ENCODE measurements around the gene PPP4R4. TPM values are rescaled to one million over a fixed set of nuclear protein-coding genes. Genes with fewer than 3 reads are reported as not detected.

PPP4R4 gene, protein sequence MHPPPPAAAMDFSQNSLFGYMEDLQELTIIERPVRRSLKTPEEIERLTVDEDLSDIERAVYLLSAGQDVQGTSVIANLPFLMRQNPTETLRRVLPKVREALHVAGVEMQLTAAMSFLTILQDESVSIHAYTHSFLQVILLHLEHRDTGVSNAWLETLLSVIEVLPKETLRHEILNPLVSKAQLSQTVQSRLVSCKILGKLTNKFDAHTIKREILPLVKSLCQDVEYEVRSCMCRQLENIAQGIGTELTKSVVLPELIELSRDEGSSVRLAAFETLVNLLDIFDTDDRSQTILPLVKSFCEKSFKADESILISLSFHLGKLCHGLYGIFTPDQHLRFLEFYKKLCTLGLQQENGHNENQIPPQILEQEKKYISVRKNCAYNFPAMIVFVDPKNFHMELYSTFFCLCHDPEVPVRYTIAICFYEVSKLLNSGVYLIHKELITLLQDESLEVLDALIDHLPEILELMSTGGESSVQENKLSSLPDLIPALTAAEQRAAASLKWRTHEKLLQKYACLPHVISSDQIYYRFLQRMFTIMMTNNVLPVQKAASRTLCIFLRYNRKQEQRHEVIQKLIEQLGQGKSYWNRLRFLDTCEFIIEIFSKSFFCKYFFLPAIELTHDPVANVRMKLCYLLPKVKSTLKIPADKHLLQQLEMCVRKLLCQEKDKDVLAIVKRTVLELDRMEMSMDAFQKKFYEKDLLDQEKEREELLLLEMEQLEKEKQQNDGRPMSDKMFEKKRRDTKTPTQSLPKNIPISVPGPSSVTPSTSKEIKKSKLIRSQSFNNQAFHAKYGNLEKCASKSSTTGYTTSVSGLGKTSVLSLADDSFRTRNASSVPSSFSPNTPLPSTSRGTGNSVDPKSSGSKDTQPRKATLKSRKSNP
- polyA plus RNA-seq (2012; ENCODE audit: insufficient read depth, insufficient read length, low read depth): not detected

DNA sequence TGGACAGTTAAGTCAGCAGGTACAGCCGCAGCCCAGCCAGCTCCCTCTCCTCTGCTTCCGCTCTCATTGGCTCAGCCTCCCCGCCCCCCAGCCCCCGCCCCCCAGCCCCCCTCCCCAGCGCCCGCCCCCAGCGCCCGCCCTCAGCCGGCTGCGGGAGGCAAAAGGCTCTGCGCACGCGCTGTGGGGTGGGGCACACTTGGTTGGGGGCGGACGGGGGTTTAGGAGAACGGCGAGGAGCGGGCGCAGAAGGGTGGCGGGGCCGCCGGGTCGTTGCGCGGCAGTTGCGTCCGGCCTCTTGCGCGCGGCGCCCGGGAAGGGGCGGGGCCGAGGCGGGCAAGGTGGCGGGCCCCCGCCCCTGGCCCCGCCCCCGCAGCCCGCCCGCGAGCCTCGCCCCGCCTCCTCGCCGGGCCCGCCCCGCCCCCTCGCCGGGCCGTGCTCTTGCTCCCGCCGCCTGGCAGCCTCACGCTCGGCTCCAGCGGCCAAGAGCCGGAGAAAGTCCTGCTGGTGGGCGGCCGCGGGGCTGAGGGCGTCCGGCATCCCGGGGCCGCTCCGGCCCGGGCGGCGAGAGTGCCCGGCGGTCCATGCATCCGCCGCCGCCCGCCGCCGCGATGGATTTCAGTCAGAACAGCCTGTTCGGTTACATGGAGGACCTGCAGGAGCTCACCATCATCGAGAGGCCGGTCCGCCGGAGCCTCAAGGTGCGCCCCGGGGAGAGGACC is at the start of gene PPP4R4:
TSS of gene PPP4R4 (plus strand) at position 438 of the 719 bp plus-strand sequence. CDS start at position 582, 144 bp downstream.
- TF ChIP-seq, protein P1, sequence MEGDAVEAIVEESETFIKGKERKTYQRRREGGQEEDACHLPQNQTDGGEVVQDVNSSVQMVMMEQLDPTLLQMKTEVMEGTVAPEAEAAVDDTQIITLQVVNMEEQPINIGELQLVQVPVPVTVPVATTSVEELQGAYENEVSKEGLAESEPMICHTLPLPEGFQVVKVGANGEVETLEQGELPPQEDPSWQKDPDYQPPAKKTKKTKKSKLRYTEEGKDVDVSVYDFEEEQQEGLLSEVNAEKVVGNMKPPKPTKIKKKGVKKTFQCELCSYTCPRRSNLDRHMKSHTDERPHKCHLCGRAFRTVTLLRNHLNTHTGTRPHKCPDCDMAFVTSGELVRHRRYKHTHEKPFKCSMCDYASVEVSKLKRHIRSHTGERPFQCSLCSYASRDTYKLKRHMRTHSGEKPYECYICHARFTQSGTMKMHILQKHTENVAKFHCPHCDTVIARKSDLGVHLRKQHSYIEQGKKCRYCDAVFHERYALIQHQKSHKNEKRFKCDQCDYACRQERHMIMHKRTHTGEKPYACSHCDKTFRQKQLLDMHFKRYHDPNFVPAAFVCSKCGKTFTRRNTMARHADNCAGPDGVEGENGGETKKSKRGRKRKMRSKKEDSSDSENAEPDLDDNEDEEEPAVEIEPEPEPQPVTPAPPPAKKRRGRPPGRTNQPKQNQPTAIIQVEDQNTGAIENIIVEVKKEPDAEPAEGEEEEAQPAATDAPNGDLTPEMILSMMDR (IDR thresholded peaks at IDR 0.05; ENCODE audit: low read depth, low read length): no peak
- H3K4me1 ChIP-seq: peaks cover 8% of the 10 kb centered on the region

DNA sequence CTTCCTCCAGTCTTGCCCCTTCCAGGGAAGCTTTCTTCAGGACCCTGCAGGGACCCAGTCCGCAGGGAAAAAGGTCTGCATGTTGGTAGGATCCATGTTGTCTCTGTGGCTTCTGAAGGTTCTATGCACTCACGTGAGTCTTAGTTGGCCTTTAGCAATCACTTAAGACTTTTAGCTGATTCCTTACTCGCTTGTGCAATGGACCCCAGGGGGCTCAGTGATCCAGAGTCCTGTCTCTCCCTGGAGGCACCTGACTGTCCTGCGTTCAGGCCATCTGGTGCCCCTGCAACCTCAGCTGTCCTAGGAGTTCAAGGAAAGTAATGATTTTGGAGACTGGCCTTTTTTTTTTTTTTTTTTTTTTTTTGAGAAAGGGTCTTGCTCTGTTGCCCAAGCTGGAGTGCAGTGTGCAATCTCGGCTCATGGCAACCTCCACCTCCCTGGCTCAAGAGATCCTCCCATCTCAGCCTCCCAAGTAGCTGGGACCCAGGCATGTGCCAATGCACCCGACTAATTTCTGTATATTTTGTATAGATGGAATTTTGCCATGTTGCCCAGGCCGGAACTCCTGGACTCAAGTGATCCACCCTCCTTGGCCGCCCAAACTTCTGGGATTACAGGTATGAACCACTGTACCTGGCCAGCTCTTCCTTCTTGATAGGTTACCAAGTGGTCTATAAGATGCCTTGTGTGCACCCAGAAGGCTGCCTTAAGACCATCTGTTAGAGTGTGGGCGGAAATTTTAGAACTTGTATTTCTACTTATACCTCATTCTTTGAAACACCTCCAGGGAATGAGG is 49.3 kb upstream of the PPP4R4 start:
- Histone ChIP-seq H3K9me3 (no peaks in the 10 kb centered on the region), H3K36me3 (no peaks in the 10 kb centered on the region), H3K4me1 (no peaks in the 10 kb centered on the region), H3K4me3 (ENCODE audit: low read depth, low read length) (no peak overlapping the region), H3K27me3 (no peaks in the 10 kb centered on the region)
- TF ChIP-seq, protein P1 (IDR thresholded peaks at IDR 0.05; ENCODE audit: low read depth, low read length): no peak
- no peak for DNase-seq

More for the DNA sequence above, at the start of gene PPP4R4:
- DNase-seq: peak; percentile 97
- H3K36me3 ChIP-seq: no peaks in the 10 kb centered on the region
- H3K9me3 ChIP-seq: no peaks in the 10 kb centered on the region
- peaks cover 72% of the 10 kb centered on the region for H3K27me3 ChIP-seq
- H3K4me3 ChIP-seq (ENCODE audit: low read depth, low read length): peak within 1 kb of the TSS; percentile 60

DNA sequence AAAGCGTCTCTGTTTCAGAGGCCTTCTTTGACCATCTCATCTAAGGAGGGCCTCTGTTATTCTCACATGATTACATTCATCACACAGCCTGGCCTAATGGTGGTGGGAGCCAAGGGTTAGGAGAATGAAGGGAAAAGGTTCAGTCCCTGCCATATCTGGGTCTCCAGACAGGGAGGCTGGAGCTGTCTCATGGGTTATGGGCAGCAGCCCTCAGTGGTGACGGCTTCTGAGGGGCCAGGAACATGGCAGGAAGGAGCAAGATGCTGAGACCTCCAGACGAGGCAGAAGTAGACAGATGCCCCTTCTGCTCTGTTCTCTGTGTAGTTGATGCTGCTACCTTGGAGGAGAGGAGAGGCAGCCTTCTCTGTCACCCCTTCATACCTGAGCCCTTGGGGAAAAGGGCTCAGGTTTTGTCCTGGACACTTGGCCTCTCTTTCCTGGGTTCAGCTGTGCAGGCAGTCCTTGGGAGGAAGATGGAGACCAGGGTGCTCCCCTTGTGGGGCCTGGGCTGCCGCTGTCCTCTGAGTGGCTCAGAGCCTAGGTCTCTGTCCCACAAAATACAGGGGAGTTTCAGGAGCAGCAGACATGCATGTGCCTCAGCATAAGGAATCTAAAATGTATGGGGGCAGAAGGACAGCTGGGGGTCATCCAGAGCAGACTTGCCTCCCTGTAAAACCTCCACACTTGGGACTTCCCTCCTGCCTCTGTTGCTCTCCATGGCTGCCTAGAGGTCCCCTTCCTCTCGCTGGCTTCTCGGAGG is 48.3 kb upstream of the PPP4R4 start:
- no peaks in the 10 kb centered on the region for H3K36me3 ChIP-seq
- no peak for DNase-seq
- no peaks in the 10 kb centered on the region for H3K4me1 ChIP-seq
- no peak overlapping the region for H3K4me3 ChIP-seq (ENCODE audit: low read depth, low read length)
- H3K27me3 ChIP-seq: no peaks in the 10 kb centered on the region
- TF ChIP-seq, protein P1 (IDR thresholded peaks at IDR 0.05; ENCODE audit: low read depth, low read length): no peak
- no peaks in the 10 kb centered on the region for H3K9me3 ChIP-seq

DNA sequence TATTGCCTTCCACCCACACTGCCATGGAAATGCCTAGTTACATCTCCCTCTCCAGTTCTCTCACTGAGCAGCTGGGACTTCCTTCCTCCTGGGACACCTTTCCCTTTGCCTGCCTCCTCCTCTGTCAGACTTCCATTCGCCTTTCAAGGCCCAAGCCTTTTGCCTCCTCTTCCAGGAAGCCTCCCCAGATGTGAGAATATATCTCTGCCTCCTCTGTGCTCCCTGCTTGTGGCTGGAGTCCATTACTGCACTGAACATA is 47.8 kb upstream of the PPP4R4 start:
- no peaks in the 10 kb centered on the region for H3K36me3 ChIP-seq
- TF ChIP-seq, protein P1 (IDR thresholded peaks at IDR 0.05; ENCODE audit: low read depth, low read length): no peak
- no peaks in the 10 kb centered on the region for H3K9me3 ChIP-seq
- no peaks in the 10 kb centered on the region for H3K27me3 ChIP-seq
- no peak for DNase-seq
- no peak overlapping the region for H3K4me3 ChIP-seq (ENCODE audit: low read depth, low read length)
- H3K4me1 ChIP-seq: no peaks in the 10 kb centered on the region

DNA sequence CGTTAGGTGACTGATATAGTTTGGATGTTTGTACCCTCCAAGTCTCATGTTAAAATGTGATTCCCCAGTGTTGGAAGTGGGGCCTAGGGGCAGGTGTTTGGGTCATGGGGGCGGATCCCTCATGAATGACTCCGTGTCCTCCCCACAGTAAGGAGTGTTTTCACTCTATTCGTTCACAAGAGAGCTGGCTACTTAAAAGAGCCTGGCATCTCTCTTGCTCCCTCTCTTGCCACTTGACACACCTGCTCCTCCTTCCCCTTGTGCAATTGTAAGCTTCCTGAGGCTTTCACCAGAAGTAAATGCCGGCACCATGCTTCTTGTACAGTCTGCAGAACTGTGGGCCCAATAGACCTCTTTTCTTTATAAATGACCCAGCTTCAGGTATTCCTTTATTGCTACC is 47.3 kb upstream of the PPP4R4 start:
- Histone ChIP-seq H3K9me3 (no peaks in the 10 kb centered on the region), H3K4me1 (no peaks in the 10 kb centered on the region), H3K36me3 (no peaks in the 10 kb centered on the region), H3K4me3 (ENCODE audit: low read depth, low read length) (no peak overlapping the region), H3K27me3 (no peaks in the 10 kb centered on the region)
- DNase-seq: no peak
- TF ChIP-seq, protein P1 (IDR thresholded peaks at IDR 0.05; ENCODE audit: low read depth, low read length): no peak

All from BE2C (cell line).